ENCODE results near the gene MRPL52.

GRCh38 chr14:22875748-22876319, 46.1 kb downstream of the MRPL52 start:
- TF ChIP-seq CTCF (IDR thresholded peaks at IDR 0.05; ENCODE audit: insufficient read depth, low read depth, low read length) (no peak), EZH2 (IDR thresholded peaks at IDR 0.05; ENCODE audit: insufficient read depth, low read length) (no peak)

All from astrocyte (in vitro differentiated cells and primary cell).